Measurements from ENCODE around the gene TEX14. TPM values are rescaled to one million over a fixed set of nuclear protein-coding genes. Genes with fewer than 3 reads are reported as not detected.

TEX14 gene
- total RNA-seq, 4 donors from 2014 or later: under 0.01 TPM; not detected in 2

GRCh38 chr17:58632324-58633314 lies 59.2 kb downstream of the TEX14 start:
- TF ChIP-seq, protein P1, sequence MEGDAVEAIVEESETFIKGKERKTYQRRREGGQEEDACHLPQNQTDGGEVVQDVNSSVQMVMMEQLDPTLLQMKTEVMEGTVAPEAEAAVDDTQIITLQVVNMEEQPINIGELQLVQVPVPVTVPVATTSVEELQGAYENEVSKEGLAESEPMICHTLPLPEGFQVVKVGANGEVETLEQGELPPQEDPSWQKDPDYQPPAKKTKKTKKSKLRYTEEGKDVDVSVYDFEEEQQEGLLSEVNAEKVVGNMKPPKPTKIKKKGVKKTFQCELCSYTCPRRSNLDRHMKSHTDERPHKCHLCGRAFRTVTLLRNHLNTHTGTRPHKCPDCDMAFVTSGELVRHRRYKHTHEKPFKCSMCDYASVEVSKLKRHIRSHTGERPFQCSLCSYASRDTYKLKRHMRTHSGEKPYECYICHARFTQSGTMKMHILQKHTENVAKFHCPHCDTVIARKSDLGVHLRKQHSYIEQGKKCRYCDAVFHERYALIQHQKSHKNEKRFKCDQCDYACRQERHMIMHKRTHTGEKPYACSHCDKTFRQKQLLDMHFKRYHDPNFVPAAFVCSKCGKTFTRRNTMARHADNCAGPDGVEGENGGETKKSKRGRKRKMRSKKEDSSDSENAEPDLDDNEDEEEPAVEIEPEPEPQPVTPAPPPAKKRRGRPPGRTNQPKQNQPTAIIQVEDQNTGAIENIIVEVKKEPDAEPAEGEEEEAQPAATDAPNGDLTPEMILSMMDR (IDR thresholded peaks at IDR 0.05; ENCODE audit: low read depth): no peak

DNA sequence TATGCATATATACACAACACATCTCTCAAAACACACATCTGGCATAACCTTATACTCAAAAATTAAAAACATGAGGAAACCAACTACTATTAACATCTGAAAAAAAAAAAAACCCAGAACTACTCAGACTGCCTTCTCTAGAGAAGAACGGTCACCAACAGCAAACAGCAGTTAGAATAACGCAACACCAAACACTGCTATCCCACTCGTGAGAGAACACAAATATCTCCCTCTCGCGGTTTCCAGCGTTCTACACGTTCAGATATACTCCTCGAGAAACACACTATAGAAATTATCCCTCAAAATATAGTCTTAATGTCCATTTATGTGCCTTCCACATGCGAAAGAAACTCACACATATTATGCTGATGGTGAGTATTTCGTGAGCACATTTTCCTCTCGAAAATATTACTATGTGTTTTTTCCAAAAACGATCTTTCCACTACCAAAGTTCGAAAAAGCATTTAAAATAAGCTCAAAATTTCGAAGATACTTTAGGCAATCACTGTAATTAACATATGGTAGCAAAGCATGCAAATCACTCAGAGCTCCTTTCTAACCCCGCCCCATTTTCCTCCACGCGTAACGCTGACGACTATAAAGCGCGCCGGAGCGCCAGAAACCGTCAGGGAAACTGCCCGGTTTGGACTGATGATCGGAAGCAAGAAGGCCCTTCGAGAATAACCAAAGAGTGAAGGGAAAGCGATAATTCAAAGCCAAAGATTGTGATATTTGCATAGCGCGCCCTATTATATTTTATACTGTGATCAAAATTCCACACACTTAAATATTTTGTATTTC lies 60.1 kb downstream of the TEX14 start:
- TF ChIP-seq, protein P1 (IDR thresholded peaks at IDR 0.05; ENCODE audit: low read depth): peak; percentile 31

DNA sequence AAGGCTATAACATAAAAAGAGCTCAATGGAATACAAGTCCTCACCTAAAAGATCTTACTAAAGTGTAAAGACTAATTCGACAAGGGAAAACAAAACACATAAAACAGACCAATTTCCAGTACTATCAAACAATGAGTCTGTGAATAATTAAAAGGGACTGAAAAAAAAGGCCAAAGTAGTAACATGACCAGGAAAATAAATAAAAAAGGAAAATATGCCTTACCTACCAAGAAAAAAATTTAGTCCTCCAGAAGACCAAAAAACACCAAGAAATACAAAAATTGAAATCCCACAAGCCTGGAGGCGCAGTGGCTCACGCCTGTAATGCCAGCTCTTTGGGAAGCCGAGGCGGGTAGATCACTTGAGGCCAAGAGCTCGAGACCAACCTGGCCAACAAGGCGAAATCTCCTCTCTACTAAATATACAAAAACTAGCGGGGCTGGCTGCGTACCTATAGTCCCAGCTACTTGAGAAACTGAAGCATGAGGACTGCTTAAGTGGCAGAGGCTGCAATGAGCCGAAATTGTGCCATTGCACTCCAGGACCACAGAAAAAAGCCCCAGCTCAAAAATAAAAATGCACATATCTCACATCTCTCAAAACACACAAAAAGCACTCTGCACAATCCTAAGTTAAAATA lies 60.8 kb downstream of the TEX14 start:
- TF ChIP-seq, protein P1 (IDR thresholded peaks at IDR 0.05; ENCODE audit: low read depth): no peak

DNA sequence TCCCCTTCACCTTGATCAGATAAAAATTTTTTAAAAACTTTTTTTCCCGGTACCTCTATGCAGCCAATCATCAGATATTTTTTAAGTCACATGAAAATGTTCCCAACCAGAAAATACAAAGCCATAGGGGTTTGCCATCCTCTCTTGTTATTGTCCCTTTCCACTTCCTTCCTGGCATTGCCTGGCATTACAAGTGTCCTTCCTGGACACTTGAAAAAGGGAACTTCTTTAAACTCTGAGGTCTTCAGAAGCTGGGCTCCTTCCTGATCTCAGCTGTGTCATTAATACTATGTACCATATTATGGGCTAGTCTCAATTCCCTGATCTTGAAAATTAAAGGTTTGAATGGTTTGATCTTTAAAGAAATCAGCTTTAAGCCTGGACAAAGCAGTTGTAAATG lies 64.9 kb downstream of the TEX14 start:
- TF ChIP-seq, protein P1 (IDR thresholded peaks at IDR 0.05; ENCODE audit: low read depth): no peak

- TF ChIP-seq, protein P1 (IDR thresholded peaks at IDR 0.05; ENCODE audit: low read depth): no peak
Measured at GRCh38 chr17:58624751-58625150, 67.1 kb downstream of the TEX14 start.

- TF ChIP-seq, protein P1 (IDR thresholded peaks at IDR 0.05; ENCODE audit: low read depth): no peak
Measured at GRCh38 chr17:58621174-58621573, 70.7 kb downstream of the TEX14 start.

Data from subcutaneous adipose tissue (tissue), 4 donors.